ENCODE data around the gene ST6GALNAC3.
A peak's percentile ranks its signal among the peaks of the same experiment; 100 is the strongest.
"Not testable (repeated sequence)": the region's sequence is repeated elsewhere in the genome, so short reads cannot be mapped to it uniquely, and the experiment has no call there.

The ST6GALNAC3 gene

GRCh38 chr1:76190749-76191424 is 116.3 kb downstream of the ST6GALNAC3 start:
- DNase-seq (ENCODE audit: low spot score), result no peak

- no peak for DNase-seq (ENCODE audit: low spot score)
Observed at GRCh38 chr1:76191561-76191960, 117.0 kb downstream of the ST6GALNAC3 start.

GRCh38 chr1:76198452-76198851 is 123.9 kb downstream of the ST6GALNAC3 start:
- DNase-seq (ENCODE audit: low spot score), result no peak

GRCh38 chr1:76202670-76203069 is 128.1 kb downstream of the ST6GALNAC3 start:
- no peak for DNase-seq (ENCODE audit: low spot score)

GRCh38 chr1:76203127-76203526 is 128.6 kb downstream of the ST6GALNAC3 start:
- no peak for DNase-seq (ENCODE audit: low spot score)

- no peak for DNase-seq (ENCODE audit: low spot score)
Observed at GRCh38 chr1:76209238-76209637, 134.7 kb downstream of the ST6GALNAC3 start.

GRCh38 chr1:76209648-76210047 is 135.1 kb downstream of the ST6GALNAC3 start:
- DNase-seq (ENCODE audit: low spot score), result no peak

GRCh38 chr1:76210160-76210559 is 135.6 kb downstream of the ST6GALNAC3 start:
- DNase-seq (ENCODE audit: low spot score), result no peak

- no peak for DNase-seq (ENCODE audit: low spot score)
Observed at GRCh38 chr1:76218888-76219287, 144.3 kb downstream of the ST6GALNAC3 start.

GRCh38 chr1:76219366-76219818 is 144.8 kb downstream of the ST6GALNAC3 start:
- no peak for DNase-seq (ENCODE audit: low spot score)

- no peak for DNase-seq (ENCODE audit: low spot score)
Observed at GRCh38 chr1:76224752-76225151, 150.2 kb downstream of the ST6GALNAC3 start.

- DNase-seq (ENCODE audit: low spot score), result no peak
Observed at GRCh38 chr1:76225526-76225925, 151.0 kb downstream of the ST6GALNAC3 start.

- DNase-seq (ENCODE audit: low spot score), result no peak
Observed at GRCh38 chr1:76227621-76228020, 153.1 kb downstream of the ST6GALNAC3 start.

- no peak for DNase-seq (ENCODE audit: low spot score)
Observed at GRCh38 chr1:76229279-76230005, 154.9 kb downstream of the ST6GALNAC3 start.

GRCh38 chr1:76230842-76231281 is 156.3 kb downstream of the ST6GALNAC3 start:
- no peak for DNase-seq (ENCODE audit: low spot score)

- no peak for DNase-seq (ENCODE audit: low spot score)
Observed at GRCh38 chr1:76231320-76231719, 156.8 kb downstream of the ST6GALNAC3 start.

- no peak for DNase-seq (ENCODE audit: low spot score)
Observed at GRCh38 chr1:76232666-76233065, 158.1 kb downstream of the ST6GALNAC3 start.

- no peak for DNase-seq (ENCODE audit: low spot score)
Observed at GRCh38 chr1:76234061-76234460, 159.5 kb downstream of the ST6GALNAC3 start.

- no peak for DNase-seq (ENCODE audit: low spot score)
Observed at GRCh38 chr1:76237211-76237610, 162.7 kb downstream of the ST6GALNAC3 start.

- DNase-seq (ENCODE audit: low spot score), result peak; percentile 38
Observed at GRCh38 chr1:76238094-76238628, 163.6 kb downstream of the ST6GALNAC3 start.

GRCh38 chr1:76239470-76239918 is 164.9 kb downstream of the ST6GALNAC3 start:
- DNase-seq (ENCODE audit: low spot score), result peak; percentile 10

GRCh38 chr1:76240316-76240715 is 165.8 kb downstream of the ST6GALNAC3 start:
- DNase-seq (ENCODE audit: low spot score), result no peak

GRCh38 chr1:76242587-76242986 is 168.0 kb downstream of the ST6GALNAC3 start:
- DNase-seq (ENCODE audit: low spot score), result not testable (repeated sequence)
